CD4-positive, alpha-beta T cell treated with Interleukin-2 at 100 ng/mL for 4 hours (primary cell): ENCODE results near the gene ZAP70.
"Not testable (repeated sequence)": the region's sequence is repeated elsewhere in the genome, so short reads cannot be mapped to it uniquely, and the experiment has no call there.

Experiments
- DNase-seq: peaks from one replicate; pipeline ENCODE4 v3.0.0-alpha.2; 2020; ENCODE audit warnings: low spot score

The ZAP70 gene

GRCh38 chr2:97698530-97698929, 14.8 kb upstream of the ZAP70 start:
- no peak for DNase-seq

GRCh38 chr2:97699765-97700444, 13.5 kb upstream of the ZAP70 start:
- peak; percentile 73 for DNase-seq

DNA sequence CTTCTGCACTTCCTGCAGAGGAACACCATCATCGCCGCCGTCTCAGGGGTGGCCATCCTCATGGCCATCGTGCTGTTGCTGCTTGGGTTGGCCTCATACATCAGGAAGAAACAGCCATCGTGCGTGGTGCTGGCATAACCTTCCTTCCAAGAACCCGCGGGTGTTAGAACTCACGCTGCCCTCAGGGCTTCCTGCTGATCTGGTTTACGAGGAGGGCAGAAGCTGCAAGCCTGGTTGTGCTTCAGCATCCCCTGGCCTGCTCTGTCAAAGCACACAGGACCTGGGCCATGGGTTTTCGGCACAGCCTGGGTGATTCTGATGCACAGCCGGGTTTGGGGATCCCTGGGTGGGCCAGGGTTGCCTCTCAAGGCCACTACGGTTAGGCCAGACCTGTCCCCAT, 12.2 kb upstream of the ZAP70 start:
- DNase-seq: no peak

DNA sequence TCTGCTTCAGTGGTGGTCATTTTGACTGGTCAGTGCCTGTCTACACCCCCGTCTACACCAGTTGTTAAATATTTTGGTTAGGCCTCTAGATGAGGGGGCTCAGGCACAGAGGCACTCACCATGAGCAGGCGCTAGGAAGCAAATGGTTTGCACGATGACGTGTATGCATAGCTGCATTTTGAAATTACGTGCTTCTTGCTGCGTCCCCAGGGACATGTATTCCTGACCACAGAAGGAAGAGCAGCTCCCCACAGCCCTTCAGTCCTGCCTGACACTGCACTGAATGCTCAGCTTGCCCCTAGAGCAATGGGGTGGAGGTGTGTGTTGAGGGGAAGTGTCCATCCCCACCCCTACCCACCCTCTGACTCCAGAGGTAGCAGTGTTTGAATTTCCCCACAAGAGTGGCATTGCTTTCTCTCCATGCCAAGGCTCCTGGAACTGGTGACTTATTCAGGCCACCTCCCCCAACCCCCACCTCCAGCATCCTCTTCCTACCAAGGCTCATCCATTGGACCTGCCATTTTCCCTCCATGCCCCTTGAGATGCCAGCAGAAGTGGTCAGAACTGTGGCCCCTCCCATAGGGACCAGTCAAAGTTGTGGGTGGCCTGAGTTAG, 11.4 kb upstream of the ZAP70 start:
- no peak for DNase-seq

GRCh38 chr2:97702731-97703470, 10.5 kb upstream of the ZAP70 start:
- no peak for DNase-seq

GRCh38 chr2:97703741-97704140, 9.6 kb upstream of the ZAP70 start:
- no peak for DNase-seq

- DNase-seq: no peak
These were observed 8.4 kb upstream of the ZAP70 start for GRCh38 chr2:97704989-97705388.

- DNase-seq: no peak
These were observed 7.3 kb upstream of the ZAP70 start for GRCh38 chr2:97706112-97706511.

DNA sequence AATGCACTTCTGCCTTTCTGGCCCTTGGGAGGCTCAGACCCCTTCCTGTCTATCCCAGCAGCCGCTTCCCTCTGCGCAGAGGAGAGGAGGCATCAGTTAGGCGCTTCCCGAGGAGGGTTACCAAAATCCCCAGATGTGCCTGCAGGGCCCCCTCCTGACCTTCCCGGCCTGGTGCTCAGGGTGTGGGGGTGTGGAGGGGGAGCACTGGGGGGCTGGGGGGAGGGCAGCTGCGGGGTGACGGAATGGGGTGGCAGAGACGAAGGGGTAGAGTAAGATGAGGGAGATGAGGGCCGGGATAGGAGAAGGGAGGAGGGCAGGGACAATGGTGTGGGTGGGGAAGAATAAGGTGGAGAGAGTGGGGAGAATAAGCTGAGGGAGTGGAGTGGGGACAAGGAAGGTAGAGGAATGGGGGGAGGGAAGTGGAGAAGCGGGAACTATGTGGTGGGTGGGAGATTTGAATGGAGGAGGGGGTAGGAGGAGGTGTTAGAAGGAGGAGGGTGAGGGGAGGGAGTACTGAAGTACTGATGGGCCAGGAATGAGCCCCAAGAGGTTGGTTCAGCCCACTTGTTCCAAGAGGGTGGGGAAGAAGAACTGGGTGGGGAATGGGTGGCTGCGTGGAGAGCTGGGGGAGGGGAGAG, 6.5 kb upstream of the ZAP70 start:
- no peak for DNase-seq

DNA sequence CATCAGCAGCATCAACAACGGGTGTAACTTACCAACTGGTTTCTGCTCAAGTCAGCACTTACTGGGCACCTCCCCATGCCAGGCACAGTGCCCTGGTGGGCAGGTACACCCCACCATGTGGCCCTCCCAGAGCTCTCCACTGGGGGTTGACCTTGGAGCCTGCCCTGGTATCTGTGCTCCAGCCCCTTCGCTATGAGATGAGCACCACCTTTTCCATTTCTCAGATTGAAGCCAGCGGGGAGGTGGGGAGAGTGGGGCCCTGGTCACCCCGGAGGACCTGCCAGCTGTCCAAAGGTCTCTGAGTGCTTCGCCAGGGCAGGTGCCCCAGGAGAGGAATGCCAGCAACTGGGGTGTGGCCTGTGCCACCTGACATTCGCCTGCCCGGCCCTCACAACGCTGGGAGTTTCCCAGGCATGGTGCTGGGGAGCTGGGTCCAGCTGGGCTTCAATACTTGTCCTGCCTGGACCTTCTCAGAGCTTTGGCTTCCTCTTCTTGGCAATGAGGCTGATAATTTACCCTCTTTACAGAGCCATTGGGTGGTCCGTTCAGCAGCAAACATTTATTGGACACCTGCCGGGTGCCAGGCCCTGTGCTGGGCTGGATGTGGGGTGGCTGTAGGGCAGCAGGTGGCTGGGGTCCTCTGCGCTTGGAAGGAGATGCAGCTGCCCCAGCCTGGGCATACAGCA, 5.9 kb upstream of the ZAP70 start:
- DNase-seq: no peak

- no peak for DNase-seq
These were observed 5.4 kb upstream of the ZAP70 start for GRCh38 chr2:97708048-97708380.

GRCh38 chr2:97708608-97709007, 4.8 kb upstream of the ZAP70 start:
- DNase-seq: no peak

DNA sequence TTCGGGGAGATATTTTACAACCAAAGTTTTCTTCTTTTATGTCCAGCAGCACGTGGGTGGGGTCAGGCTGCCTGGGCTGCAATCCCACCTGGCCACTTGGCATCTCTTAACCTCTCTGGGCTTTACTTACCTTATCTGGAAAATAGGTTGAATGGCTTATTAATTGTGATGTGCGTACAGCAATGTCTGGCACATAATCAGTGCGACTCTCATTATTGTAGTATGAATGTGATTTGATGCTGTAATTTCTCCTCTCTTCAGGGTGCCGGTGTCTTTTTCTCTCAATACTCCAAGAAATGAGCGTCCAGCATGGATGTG, 2.0 kb upstream of the ZAP70 start:
- no peak for DNase-seq

- DNase-seq: not testable (repeated sequence)
These were observed 1.2 kb upstream of the ZAP70 start for GRCh38 chr2:97712175-97712574.

DNA sequence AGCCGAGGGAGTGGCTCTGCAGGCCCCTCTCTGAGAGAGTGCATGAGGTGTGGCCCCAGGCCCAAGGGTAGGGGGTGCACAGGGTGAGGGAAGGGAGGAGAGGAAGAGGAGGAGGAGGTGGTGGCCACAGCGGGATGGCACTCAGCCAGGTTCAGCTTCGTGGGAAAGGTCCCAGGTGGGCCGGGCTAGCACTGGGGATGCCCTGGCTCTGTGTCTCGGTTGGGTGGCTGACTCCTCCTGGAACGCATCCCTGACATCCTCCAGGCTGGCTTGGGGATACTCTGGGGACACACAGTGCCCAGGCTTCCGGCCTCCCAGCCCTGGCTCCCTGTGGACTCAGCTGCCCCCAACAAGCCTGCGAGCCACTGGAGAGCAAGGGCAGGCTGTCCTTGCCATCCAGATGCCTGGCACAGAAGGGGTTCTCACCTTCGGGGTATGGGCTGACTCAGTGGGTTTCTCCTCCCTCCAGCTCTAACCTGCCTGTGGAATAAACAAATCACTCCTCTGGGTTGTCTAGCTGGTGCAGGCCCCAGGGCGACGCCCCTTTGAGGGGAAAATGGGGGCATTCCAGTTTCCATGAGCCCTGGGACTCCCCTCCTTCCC, 582 bp upstream of the ZAP70 start:
- peak; percentile 42 for DNase-seq

DNA sequence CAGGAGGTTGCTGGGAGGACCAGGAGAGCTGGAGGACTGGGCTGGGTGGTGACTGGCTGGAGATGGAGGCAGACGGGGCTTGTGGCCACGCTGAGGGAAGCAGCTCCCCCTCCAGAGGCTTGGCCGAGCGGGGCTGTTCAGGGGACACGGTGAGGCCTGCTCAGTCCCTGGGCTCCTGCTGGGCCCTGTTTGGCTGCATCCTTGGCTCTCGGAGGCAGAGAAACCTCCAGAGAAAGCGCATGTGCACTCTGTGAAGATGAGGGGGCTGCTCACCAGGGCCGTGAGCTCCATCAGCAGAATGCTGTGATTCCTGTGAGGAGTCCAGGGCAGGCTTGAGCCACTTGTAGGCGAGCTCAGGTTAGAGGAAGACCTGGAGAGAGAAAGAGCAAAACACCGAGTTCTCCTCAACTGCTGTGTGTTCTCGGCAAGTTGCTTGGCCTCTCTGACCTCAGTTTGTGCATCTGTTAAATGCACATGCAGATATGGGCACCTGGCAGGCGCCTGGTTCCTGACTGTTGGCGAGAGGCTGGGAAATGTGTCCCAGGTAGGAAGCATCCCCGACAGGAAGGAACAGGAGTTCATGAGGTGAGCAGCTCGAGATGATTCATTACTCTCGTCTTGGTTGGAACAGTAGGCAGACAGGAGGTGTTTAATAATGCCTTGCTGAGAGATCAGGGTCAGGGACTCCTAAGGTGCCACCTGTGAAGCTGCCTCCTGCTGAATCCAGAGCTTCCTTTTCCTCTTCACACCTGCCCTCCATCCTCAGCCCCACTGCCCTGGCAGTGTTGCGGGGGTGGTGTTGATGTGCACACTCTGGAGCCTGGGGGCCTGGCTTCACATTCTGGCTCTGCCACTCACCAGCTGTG, 941 bp downstream of the ZAP70 start:
- DNase-seq: peak; percentile 35

DNA sequence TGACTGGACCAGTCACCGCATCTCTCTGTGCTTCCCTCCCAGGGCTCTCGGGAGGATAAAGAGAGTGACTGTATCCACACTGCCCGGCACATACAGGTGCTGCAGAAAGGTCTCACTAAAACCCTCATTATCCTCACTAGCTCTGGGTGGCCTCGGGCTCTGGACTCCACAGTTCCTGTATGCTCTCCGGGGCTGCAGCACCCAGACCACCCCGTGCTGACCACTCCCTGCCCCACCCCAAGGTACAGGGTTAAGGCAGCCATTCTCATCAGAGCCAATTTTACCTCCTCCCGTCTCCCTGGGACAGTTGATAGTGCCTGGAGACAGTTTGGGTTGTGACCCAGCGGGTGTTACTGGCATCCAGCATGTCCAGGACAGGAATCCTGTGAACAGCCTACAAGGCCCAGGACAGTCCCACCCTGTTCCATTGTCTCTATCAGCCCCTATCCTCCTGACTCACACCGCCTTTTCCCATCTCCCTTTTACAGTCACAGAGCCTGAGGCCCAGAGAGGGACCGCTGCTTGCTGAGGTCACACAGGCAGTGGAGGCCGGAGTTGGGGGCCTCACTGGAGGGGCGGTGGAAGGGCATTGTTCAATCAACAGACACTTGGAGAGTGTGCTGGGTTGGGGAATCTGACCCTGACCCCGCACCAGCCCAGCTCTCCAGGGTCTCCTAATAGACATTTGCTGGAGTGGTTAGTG, 1.7 kb downstream of the ZAP70 start:
- no peak for DNase-seq

- no peak for DNase-seq
These were observed 2.7 kb downstream of the ZAP70 start for GRCh38 chr2:97715951-97716694.

GRCh38 chr2:97716695-97717612, 3.6 kb downstream of the ZAP70 start:
- DNase-seq: no peak
